Islet precursor cell (in vitro differentiated cells): ENCODE data around the gene FBXO24.
"Not testable (repeated sequence)": the region's sequence is repeated elsewhere in the genome, so short reads cannot be mapped to it uniquely, and the experiment has no call there.

Experiments
- DNase-seq: peaks from one replicate; pipeline ENCODE4 v3.0.0-alpha.2; 2018

The FBXO24 gene

GRCh38 chr7:100586266-100587025, at the start of gene FBXO24:
Gene FBXO24 (plus strand): TSS chr7:100586328. CDS start chr7:100586626, 298 bp downstream.
- peak; percentile 100 for DNase-seq

GRCh38 chr7:100536695-100537094, 49.4 kb upstream of the FBXO24 start:
- DNase-seq = not testable (repeated sequence)

GRCh38 chr7:100538348-100538653, 47.8 kb upstream of the FBXO24 start:
- no peak for DNase-seq

- peak; percentile 100 for DNase-seq
Observed at GRCh38 chr7:100538654-100539435, 47.3 kb upstream of the FBXO24 start, which contains the start of gene AGFG2. Gene AGFG2 (plus strand): TSS chr7:100539203. CDS start chr7:100539347, 144 bp downstream.

GRCh38 chr7:100539436-100540006, 46.6 kb upstream of the FBXO24 start:
- DNase-seq = no peak

GRCh38 chr7:100540073-100540723, 45.9 kb upstream of the FBXO24 start:
- DNase-seq = no peak

GRCh38 chr7:100541309-100541708, 44.8 kb upstream of the FBXO24 start:
- DNase-seq = not testable (repeated sequence)

GRCh38 chr7:100543586-100543985, 42.5 kb upstream of the FBXO24 start:
- no peak for DNase-seq

GRCh38 chr7:100544386-100544785, 41.7 kb upstream of the FBXO24 start:
- no peak for DNase-seq

- DNase-seq = no peak
Observed at GRCh38 chr7:100544967-100545359, 41.2 kb upstream of the FBXO24 start.

- peak; percentile 96 for DNase-seq
Observed at GRCh38 chr7:100545360-100546128, 40.6 kb upstream of the FBXO24 start.

GRCh38 chr7:100546129-100546925, 39.8 kb upstream of the FBXO24 start:
- no peak for DNase-seq

- no peak for DNase-seq
Observed at GRCh38 chr7:100546926-100547800, 39.0 kb upstream of the FBXO24 start.

- no peak for DNase-seq
Observed at GRCh38 chr7:100547872-100548271, 38.3 kb upstream of the FBXO24 start.

GRCh38 chr7:100548446-100548845, 37.7 kb upstream of the FBXO24 start:
- not testable (repeated sequence) for DNase-seq

- no peak for DNase-seq
Observed at GRCh38 chr7:100552532-100552931, 33.6 kb upstream of the FBXO24 start.

GRCh38 chr7:100553032-100553431, 33.1 kb upstream of the FBXO24 start:
- DNase-seq = no peak

- DNase-seq = no peak
Observed at GRCh38 chr7:100555701-100556100, 30.4 kb upstream of the FBXO24 start.

- DNase-seq = no peak
Observed at GRCh38 chr7:100556541-100556940, 29.6 kb upstream of the FBXO24 start.

GRCh38 chr7:100559127-100559526, 27.0 kb upstream of the FBXO24 start:
- DNase-seq = no peak
